ENCODE data around the gene GRAP.
"Not testable (repeated sequence)": the region's sequence is repeated elsewhere in the genome, so short reads cannot be mapped to it uniquely, and the experiment has no call there.

GRCh38 chr17:19064378-19064777 lies 17.6 kb upstream of the GRAP start:
- TF ChIP-seq, protein P1, sequence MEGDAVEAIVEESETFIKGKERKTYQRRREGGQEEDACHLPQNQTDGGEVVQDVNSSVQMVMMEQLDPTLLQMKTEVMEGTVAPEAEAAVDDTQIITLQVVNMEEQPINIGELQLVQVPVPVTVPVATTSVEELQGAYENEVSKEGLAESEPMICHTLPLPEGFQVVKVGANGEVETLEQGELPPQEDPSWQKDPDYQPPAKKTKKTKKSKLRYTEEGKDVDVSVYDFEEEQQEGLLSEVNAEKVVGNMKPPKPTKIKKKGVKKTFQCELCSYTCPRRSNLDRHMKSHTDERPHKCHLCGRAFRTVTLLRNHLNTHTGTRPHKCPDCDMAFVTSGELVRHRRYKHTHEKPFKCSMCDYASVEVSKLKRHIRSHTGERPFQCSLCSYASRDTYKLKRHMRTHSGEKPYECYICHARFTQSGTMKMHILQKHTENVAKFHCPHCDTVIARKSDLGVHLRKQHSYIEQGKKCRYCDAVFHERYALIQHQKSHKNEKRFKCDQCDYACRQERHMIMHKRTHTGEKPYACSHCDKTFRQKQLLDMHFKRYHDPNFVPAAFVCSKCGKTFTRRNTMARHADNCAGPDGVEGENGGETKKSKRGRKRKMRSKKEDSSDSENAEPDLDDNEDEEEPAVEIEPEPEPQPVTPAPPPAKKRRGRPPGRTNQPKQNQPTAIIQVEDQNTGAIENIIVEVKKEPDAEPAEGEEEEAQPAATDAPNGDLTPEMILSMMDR (IDR thresholded peaks at IDR 0.05), result not testable (repeated sequence)
- not testable (repeated sequence) for TF ChIP-seq KDM5A (IDR thresholded peaks at IDR 0.05)
